NCI-H2107 treated with DMSO at 0.1 percent for 48 hours (cell line): ENCODE data around the gene PIEZO1.
"Not testable (repeated sequence)": the region's sequence is repeated elsewhere in the genome, so short reads cannot be mapped to it uniquely, and the experiment has no call there.

ENCODE experiments used
- DNase-seq: peaks from one replicate; lab custom pipeline; 2025; ENCODE audit not compliant: unreplicated experiment; lab: John Stamatoyannopoulos, UW

The PIEZO1 gene

GRCh38 chr16:88678224-88678979 lies 106.6 kb downstream of the PIEZO1 start:
- no peak for DNase-seq

DNA sequence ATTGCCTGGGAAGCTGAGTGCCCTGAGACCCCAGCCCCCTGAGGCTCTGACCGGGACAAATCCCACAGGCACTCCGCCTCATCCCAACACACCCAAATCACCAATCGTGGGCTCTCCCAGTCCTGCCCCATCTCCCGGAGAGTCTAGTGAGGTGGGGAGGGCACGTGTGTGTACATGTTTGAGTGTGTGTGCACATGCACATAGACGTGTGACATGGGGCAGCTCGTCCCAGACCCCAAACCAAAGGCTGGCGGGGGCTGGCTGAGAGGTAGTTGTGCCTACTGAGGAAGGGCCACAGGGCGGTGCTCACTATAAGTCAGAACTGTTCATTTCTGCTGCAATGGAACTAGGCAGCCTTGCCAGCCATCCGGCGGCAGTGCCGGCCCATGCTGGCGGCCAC lies 107.3 kb downstream of the PIEZO1 start:
- no peak for DNase-seq

DNA sequence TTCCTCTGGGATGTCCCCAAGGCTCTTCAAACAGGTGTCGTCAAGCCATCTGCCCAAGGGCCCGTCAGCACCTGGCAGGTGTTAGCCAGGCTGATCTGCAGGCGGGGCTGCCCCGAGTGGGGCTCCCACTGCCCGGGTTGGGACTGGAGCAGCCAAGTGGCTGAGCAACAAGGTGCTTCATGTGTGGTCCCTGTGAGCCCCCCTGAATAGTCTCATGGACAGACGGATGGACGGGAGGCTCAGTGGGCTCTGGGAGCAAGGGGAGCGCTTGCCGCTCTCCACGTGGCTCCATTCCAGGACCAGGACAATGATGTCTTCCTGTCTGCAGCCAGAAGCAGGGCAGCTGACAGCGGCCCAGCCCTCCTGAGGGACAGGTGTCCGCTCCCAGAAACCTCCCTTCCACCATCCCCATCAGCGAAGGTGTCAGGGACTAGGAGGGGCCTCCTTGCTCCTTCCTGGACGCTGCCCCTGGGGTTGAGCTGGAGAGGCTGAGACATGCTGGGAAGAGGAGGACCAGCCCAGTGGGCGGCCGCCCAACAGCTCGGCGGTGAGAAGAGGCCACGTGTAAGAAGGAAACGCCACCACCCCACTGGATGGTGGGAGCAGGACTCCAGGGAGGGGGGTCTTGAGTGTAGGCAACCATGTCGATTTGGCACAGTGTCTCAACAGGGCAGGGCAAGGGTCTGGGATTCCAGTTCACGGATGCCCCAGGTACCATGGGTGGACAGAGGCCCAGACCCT lies 108.3 kb downstream of the PIEZO1 start:
- DNase-seq, result no peak

- no peak for DNase-seq
Measured at GRCh38 chr16:88673716-88674379, 111.2 kb downstream of the PIEZO1 start.

DNA sequence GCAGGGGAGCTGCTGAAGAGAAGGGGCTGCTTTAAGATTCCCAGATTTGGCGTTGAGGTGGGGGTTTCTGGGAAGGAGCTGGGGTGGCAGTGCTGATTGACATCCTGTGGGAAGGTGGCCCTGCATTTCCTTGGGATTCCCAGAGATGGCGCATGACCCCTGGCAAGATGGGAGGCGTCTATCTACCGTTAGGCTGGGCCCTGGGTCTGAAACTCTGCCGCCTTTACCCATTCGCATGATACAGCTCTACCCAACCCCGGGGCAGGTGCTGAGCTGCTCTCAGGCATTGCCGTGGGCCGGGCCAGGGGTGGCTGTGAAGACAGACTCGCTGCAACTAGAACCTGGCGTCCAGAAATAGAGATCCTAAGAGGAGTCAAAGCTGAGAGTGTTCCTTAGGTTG lies 112.2 kb downstream of the PIEZO1 start:
- DNase-seq, result no peak

- DNase-seq, result no peak
Measured at GRCh38 chr16:88671806-88672205, 113.2 kb downstream of the PIEZO1 start.

GRCh38 chr16:88669980-88670379 lies 115.0 kb downstream of the PIEZO1 start:
- DNase-seq, result no peak

DNA sequence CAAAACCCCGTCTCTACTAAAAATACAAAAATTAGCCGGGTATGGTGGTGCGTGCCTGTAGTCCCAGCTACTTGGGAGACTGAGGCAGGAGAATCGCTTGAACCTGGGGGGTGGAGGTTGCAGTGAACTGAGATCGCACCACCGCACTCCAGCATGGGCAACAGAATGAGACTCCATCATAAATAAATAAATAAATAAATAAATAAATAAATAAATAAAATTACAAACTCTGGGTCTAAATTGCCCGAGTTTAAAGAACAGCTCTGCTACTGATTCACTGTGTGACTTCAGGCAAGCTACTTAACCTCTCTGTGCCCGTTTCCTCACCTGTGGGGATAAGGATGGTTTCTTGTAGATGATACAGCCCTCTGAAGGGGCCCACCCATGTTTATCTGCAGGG lies 115.5 kb downstream of the PIEZO1 start:
- not testable (repeated sequence) for DNase-seq

DNA sequence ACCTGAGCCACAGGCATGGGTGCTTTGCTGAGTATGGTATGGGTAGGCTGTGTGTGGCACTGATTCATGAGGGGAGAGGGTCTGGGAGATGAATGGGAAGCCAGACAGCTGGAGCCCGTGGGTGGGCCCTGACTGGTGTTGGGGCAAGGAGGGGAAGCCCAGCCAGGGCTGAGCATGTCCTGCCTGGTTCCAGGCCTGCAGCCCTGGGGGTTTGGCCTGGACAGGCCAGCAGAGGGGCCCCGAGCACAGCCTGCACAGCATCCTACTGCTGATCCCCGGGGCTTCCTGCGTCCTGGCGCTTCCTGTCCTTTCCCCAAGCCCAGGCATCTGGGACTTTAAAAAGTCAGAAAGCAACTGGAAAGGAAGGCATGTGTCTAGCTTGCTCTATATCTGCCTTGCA lies 117.6 kb downstream of the PIEZO1 start:
- no peak for DNase-seq

GRCh38 chr16:88665570-88665969 lies 119.5 kb downstream of the PIEZO1 start:
- DNase-seq, result no peak
